Measurements from ENCODE around the gene PTX4. TPM values are rescaled to one million over a fixed set of nuclear protein-coding genes. Genes with fewer than 3 reads are reported as not detected.

PTX4 gene
- total and polyA plus RNA-seq, 9 of the 15 experiments (the other 6 are each of a cell fraction or from before 2014, with no cell fraction given): 0.11 TPM; not detected in 8

DNA sequence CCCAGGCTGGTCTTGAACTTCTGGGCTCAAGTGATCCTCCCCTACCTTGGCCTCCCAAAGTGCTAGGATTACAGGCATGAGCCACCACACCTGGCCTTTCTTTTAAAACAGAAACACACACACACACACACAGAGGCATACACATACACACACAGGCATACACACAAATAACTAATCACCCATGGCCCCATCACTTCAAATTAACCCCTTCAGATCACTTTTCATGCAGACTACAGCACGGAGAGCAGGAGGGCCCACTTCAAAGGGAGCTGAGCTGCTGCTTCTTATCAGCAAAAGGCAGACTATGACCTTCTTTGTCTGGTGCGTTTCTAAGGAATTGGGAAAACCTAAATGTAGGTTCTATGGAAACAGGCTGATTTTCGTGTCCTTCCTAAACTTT lies 15.8 kb downstream of the PTX4 start (continued):
- no peak for TF ChIP-seq GABPB1 (CRISPR knock-in tag; IDR thresholded peaks at IDR 0.05)
- TF ChIP-seq FUS (optimal IDR thresholded peaks at IDR 0.05; ENCODE audit: low read depth, low read length): no peak
- TF ChIP-seq TCF7 (IDR thresholded peaks at IDR 0.05; ENCODE audit: borderline replicate concordance): peak; percentile 96
- TF ChIP-seq, protein P1, sequence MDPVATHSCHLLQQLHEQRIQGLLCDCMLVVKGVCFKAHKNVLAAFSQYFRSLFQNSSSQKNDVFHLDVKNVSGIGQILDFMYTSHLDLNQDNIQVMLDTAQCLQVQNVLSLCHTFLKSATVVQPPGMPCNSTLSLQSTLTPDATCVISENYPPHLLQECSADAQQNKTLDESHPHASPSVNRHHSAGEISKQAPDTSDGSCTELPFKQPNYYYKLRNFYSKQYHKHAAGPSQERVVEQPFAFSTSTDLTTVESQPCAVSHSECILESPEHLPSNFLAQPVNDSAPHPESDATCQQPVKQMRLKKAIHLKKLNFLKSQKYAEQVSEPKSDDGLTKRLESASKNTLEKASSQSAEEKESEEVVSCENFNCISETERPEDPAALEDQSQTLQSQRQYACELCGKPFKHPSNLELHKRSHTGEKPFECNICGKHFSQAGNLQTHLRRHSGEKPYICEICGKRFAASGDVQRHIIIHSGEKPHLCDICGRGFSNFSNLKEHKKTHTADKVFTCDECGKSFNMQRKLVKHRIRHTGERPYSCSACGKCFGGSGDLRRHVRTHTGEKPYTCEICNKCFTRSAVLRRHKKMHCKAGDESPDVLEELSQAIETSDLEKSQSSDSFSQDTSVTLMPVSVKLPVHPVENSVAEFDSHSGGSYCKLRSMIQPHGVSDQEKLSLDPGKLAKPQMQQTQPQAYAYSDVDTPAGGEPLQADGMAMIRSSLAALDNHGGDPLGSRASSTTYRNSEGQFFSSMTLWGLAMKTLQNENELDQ (CRISPR knock-in tag; IDR thresholded peaks at IDR 0.05; ENCODE audit: borderline replicate concordance): no peak
- TF ChIP-seq, protein P2, sequence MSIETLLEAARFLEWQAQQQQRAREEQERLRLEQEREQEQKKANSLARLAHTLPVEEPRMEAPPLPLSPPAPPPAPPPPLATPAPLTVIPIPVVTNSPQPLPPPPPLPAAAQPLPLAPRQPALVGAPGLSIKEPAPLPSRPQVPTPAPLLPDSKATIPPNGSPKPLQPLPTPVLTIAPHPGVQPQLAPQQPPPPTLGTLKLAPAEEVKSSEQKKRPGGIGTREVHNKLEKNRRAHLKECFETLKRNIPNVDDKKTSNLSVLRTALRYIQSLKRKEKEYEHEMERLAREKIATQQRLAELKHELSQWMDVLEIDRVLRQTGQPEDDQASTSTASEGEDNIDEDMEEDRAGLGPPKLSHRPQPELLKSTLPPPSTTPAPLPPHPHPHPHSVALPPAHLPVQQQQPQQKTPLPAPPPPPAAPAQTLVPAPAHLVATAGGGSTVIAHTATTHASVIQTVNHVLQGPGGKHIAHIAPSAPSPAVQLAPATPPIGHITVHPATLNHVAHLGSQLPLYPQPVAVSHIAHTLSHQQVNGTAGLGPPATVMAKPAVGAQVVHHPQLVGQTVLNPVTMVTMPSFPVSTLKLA (conservative IDR thresholded peaks at IDR 0.05): no peak
- TF ChIP-seq CBFA2T2 (conservative IDR thresholded peaks at IDR 0.05): peak; percentile 74
- peak in 1 of 2 experiments; percentile 31; a peak in 1 of 4 replicates for TF ChIP-seq ARNT (IDR thresholded peaks at IDR 0.05)
- TF ChIP-seq KDM5B (IDR thresholded peaks at IDR 0.05; ENCODE audit: insufficient replicate concordance, low read depth, low read length): no peak
- peak; percentile 49; the same call in 1 of the 2 replicates for TF ChIP-seq SNIP1 (IDR thresholded peaks at IDR 0.05; ENCODE audit: low read depth)
- TF ChIP-seq CBFA2T3 (IDR thresholded peaks at IDR 0.05): peak; percentile 89
- TF ChIP-seq MBD2 (IDR thresholded peaks at IDR 0.05; ENCODE audit: borderline replicate concordance, low read depth): no peak
- TF ChIP-seq ZNF589 (CRISPR knock-in tag; IDR thresholded peaks at IDR 0.05; ENCODE audit: low read depth): no peak
- TF ChIP-seq NR2F6 (CRISPR knock-in tag; IDR thresholded peaks at IDR 0.05): no peak
- TF ChIP-seq, protein P3, sequence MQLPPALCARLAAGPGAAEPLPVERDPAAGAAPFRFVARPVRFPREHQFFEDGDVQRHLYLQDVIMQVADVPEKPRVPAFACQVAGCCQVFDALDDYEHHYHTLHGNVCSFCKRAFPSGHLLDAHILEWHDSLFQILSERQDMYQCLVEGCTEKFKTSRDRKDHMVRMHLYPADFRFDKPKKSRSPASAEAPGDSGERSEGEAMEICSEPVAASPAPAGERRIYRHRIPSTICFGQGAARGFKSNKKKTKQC (CRISPR knock-in tag; IDR thresholded peaks at IDR 0.05): no peak
- TF ChIP-seq NR3C1 (CRISPR knock-in tag; IDR thresholded peaks at IDR 0.05): no peak
- TF ChIP-seq STAT5B (CRISPR knock-in tag; IDR thresholded peaks at IDR 0.05): no peak
- TF ChIP-seq STAT5A (IDR thresholded peaks at IDR 0.05; ENCODE audit: borderline replicate concordance, low read length): peak; percentile 51; the same call in 1 of the 2 replicates
- TF ChIP-seq GABPA (tag; conservative IDR thresholded peaks at IDR 0.05; ENCODE audit: low read depth): no peak
- TF ChIP-seq SRSF1 (IDR thresholded peaks at IDR 0.05; ENCODE audit: low read depth, low read length): no peak
- TF ChIP-seq KAT2B (IDR thresholded peaks at IDR 0.05; ENCODE audit: low read depth, low read length): no peak
- no peak for TF ChIP-seq PYGO2 (tag; IDR thresholded peaks at IDR 0.05)
- TF ChIP-seq ARHGAP35 (IDR thresholded peaks at IDR 0.05; ENCODE audit: partially characterized antibody): peak; percentile 56
- no peak for TF ChIP-seq ZNF354B (CRISPR knock-in tag; IDR thresholded peaks at IDR 0.05)
- no peak for TF ChIP-seq TBP (optimal IDR thresholded peaks at IDR 0.05; ENCODE audit: low read depth, low read length)
- peak; percentile 53; the same call in 1 of the 2 replicates for TF ChIP-seq POLR2AphosphoS5 (IDR thresholded peaks at IDR 0.05; ENCODE audit: control insufficient read depth, insufficient read depth, low read depth, low read length)
- TF ChIP-seq NCOA6 (IDR thresholded peaks at IDR 0.05): no peak
